NCI-H1092 treated with DMSO at 0.1 percent for 48 hours (cell line): ENCODE results near the gene TMEM52.

ENCODE experiments used
- DNase-seq: peaks from one replicate; lab custom pipeline; 2025; lab: John Stamatoyannopoulos, UW

The TMEM52 gene

DNA sequence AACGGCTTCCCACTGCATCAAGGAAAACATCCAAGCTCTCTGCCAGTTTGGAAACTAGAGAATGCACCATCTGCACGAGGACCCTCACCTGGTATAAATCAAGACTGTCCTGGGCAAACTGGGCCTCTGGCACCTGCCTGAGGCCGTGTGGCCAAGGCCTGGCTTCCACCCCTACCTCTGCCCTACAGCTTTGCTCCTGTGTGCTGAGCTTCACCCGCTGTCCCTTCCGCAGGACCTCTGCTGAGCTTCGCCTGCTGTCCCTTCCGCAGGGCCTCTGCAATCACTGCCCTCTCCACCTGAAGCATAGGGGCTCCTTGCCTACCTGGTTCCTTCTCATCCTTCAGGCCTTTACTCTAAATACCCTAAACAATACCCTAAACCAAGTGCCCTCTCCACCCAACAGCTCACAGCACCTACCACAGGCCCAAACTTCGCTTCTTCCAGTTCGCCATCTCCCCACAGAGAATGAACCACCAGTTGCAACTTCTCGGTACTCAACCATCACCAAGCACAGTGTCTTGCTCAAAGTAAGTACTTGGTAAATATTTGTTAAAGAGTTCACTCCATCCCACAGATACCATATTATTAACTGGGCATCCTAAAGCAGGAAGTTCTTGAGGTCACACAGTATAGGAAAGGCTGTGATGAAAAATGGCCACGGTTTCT lies 46.6 kb downstream of the TMEM52 start:
- no peak for DNase-seq

DNA sequence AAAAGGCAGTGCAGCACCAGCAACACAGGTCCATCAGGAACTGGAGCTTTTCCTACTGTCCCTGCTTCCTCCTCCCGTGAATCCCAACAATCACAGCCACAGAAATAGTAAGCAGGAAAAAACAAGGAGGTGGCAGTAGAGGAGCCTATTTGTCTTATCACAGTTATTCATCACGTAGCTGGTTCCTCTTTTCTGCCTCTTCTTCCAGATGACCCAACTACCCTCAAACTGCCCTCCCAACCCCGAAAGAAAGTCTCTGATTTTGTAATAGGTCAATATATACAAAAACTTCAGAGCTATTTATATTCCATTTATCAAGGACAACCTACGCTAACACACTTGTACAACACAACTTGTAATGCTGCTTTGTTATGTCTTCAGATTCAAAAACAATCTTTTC lies 49.6 kb downstream of the TMEM52 start:
- no peak for DNase-seq
